ENCODE results near the gene POU6F2.

The POU6F2 gene

GRCh38 chr7:39238234-39238869 is 260.6 kb downstream of the POU6F2 start:
- H3K4me1 Mint-ChIP-seq (ENCODE audit: low read depth) = no peaks in the 10 kb centered on the region
- H3K27me3 Mint-ChIP-seq = no peaks in the 10 kb centered on the region
- no peaks in the 10 kb centered on the region for H3K9me3 Mint-ChIP-seq
- H3K4me3 Mint-ChIP-seq = no peak overlapping the region
- H3K27ac Mint-ChIP-seq = no peak overlapping the region
- no peaks in the 10 kb centered on the region for H3K36me3 Mint-ChIP-seq (ENCODE audit: low read depth)

GRCh38 chr7:39240864-39241263 is 263.2 kb downstream of the POU6F2 start:
- H3K4me1 Mint-ChIP-seq (ENCODE audit: low read depth) = no peaks in the 10 kb centered on the region
- H3K9me3 Mint-ChIP-seq = no peaks in the 10 kb centered on the region
- no peak overlapping the region for H3K4me3 Mint-ChIP-seq
- no peak overlapping the region for H3K27ac Mint-ChIP-seq
- no peaks in the 10 kb centered on the region for H3K36me3 Mint-ChIP-seq (ENCODE audit: low read depth)
- H3K27me3 Mint-ChIP-seq = no peaks in the 10 kb centered on the region

- H3K4me1 Mint-ChIP-seq (ENCODE audit: low read depth) = no peaks in the 10 kb centered on the region
- no peak overlapping the region for H3K27ac Mint-ChIP-seq
- H3K9me3 Mint-ChIP-seq = no peaks in the 10 kb centered on the region
- H3K4me3 Mint-ChIP-seq = no peak overlapping the region
- H3K27me3 Mint-ChIP-seq = peaks cover 4% of the 10 kb centered on the region
- H3K36me3 Mint-ChIP-seq (ENCODE audit: low read depth) = no peaks in the 10 kb centered on the region
Measured at GRCh38 chr7:39247576-39247975, 269.9 kb downstream of the POU6F2 start.

GRCh38 chr7:39248041-39248691 is 270.5 kb downstream of the POU6F2 start:
- H3K4me1 Mint-ChIP-seq (ENCODE audit: low read depth) = no peaks in the 10 kb centered on the region
- no peaks in the 10 kb centered on the region for H3K9me3 Mint-ChIP-seq
- no peak overlapping the region for H3K4me3 Mint-ChIP-seq
- H3K27ac Mint-ChIP-seq = no peak overlapping the region
- no peaks in the 10 kb centered on the region for H3K36me3 Mint-ChIP-seq (ENCODE audit: low read depth)
- peaks cover 4% of the 10 kb centered on the region for H3K27me3 Mint-ChIP-seq

- Mint-ChIP-seq H3K9me3 (no peaks in the 10 kb centered on the region), H3K4me3 (no peak overlapping the region)
Measured at GRCh38 chr7:39248692-39249090, 271.0 kb downstream of the POU6F2 start.

GRCh38 chr7:39249635-39250152 is 272.0 kb downstream of the POU6F2 start:
- H3K36me3 Mint-ChIP-seq (ENCODE audit: low read depth) = no peaks in the 10 kb centered on the region
- H3K27me3 Mint-ChIP-seq = peaks cover 4% of the 10 kb centered on the region
- H3K4me3 Mint-ChIP-seq = no peak overlapping the region
- no peaks in the 10 kb centered on the region for H3K9me3 Mint-ChIP-seq
- H3K27ac Mint-ChIP-seq = no peak overlapping the region
- no peaks in the 10 kb centered on the region for H3K4me1 Mint-ChIP-seq (ENCODE audit: low read depth)

More at GRCh38 chr7:39248692-39249090, 271.0 kb downstream of the POU6F2 start:
- Mint-ChIP-seq H3K27ac (no peak overlapping the region), H3K27me3 (peaks cover 4% of the 10 kb centered on the region), H3K36me3 (ENCODE audit: low read depth) (no peaks in the 10 kb centered on the region), H3K4me1 (ENCODE audit: low read depth) (no peaks in the 10 kb centered on the region)

GRCh38 chr7:39252916-39253315 is 275.2 kb downstream of the POU6F2 start:
- no peaks in the 10 kb centered on the region for H3K4me1 Mint-ChIP-seq (ENCODE audit: low read depth)
- no peak overlapping the region for H3K4me3 Mint-ChIP-seq
- peaks cover 4% of the 10 kb centered on the region for H3K27me3 Mint-ChIP-seq
- no peaks in the 10 kb centered on the region for H3K36me3 Mint-ChIP-seq (ENCODE audit: low read depth)
- no peaks in the 10 kb centered on the region for H3K9me3 Mint-ChIP-seq
- H3K27ac Mint-ChIP-seq = no peak overlapping the region

GRCh38 chr7:39259391-39260003 is 281.8 kb downstream of the POU6F2 start:
- no peaks in the 10 kb centered on the region for H3K9me3 Mint-ChIP-seq
- no peaks in the 10 kb centered on the region for H3K27me3 Mint-ChIP-seq

GRCh38 chr7:39260279-39260844 is 282.7 kb downstream of the POU6F2 start:
- H3K9me3 Mint-ChIP-seq = no peaks in the 10 kb centered on the region
- H3K27ac Mint-ChIP-seq = no peak overlapping the region
- H3K36me3 Mint-ChIP-seq (ENCODE audit: low read depth) = no peaks in the 10 kb centered on the region
- H3K4me1 Mint-ChIP-seq (ENCODE audit: low read depth) = no peaks in the 10 kb centered on the region
- no peaks in the 10 kb centered on the region for H3K27me3 Mint-ChIP-seq
- no peak overlapping the region for H3K4me3 Mint-ChIP-seq

More at GRCh38 chr7:39259391-39260003, 281.8 kb downstream of the POU6F2 start:
- no peaks in the 10 kb centered on the region for H3K4me1 Mint-ChIP-seq (ENCODE audit: low read depth)
- no peak overlapping the region for H3K27ac Mint-ChIP-seq
- H3K4me3 Mint-ChIP-seq = no peak overlapping the region
- no peaks in the 10 kb centered on the region for H3K36me3 Mint-ChIP-seq (ENCODE audit: low read depth)

GRCh38 chr7:39261771-39262170 is 284.1 kb downstream of the POU6F2 start:
- Mint-ChIP-seq H3K4me1 (ENCODE audit: low read depth) (no peaks in the 10 kb centered on the region), H3K4me3 (no peak overlapping the region), H3K36me3 (ENCODE audit: low read depth) (no peaks in the 10 kb centered on the region), H3K9me3 (no peaks in the 10 kb centered on the region), H3K27me3 (no peaks in the 10 kb centered on the region), H3K27ac (no peak overlapping the region)

GRCh38 chr7:39265641-39266591 is 288.2 kb downstream of the POU6F2 start:
- no peaks in the 10 kb centered on the region for H3K36me3 Mint-ChIP-seq (ENCODE audit: low read depth)
- H3K4me1 Mint-ChIP-seq (ENCODE audit: low read depth) = no peaks in the 10 kb centered on the region
- no peak overlapping the region for H3K27ac Mint-ChIP-seq
- H3K4me3 Mint-ChIP-seq = no peak overlapping the region
- no peaks in the 10 kb centered on the region for H3K9me3 Mint-ChIP-seq
- H3K27me3 Mint-ChIP-seq = peaks cover 9% of the 10 kb centered on the region

GRCh38 chr7:39269034-39269433 is 291.3 kb downstream of the POU6F2 start:
- H3K36me3 Mint-ChIP-seq (ENCODE audit: low read depth) = no peaks in the 10 kb centered on the region
- peaks cover 9% of the 10 kb centered on the region for H3K27me3 Mint-ChIP-seq
- no peak overlapping the region for H3K27ac Mint-ChIP-seq
- H3K9me3 Mint-ChIP-seq = no peaks in the 10 kb centered on the region
- no peaks in the 10 kb centered on the region for H3K4me1 Mint-ChIP-seq (ENCODE audit: low read depth)
- H3K4me3 Mint-ChIP-seq = no peak overlapping the region

- no peaks in the 10 kb centered on the region for H3K9me3 Mint-ChIP-seq
- H3K4me1 Mint-ChIP-seq (ENCODE audit: low read depth) = no peaks in the 10 kb centered on the region
- no peak overlapping the region for H3K27ac Mint-ChIP-seq
- H3K36me3 Mint-ChIP-seq (ENCODE audit: low read depth) = no peaks in the 10 kb centered on the region
- H3K4me3 Mint-ChIP-seq = no peak overlapping the region
- peaks cover 9% of the 10 kb centered on the region for H3K27me3 Mint-ChIP-seq
Measured at GRCh38 chr7:39270018-39270417, 292.3 kb downstream of the POU6F2 start.

- H3K4me3 Mint-ChIP-seq = no peak overlapping the region
Measured at GRCh38 chr7:39271402-39271801, 293.7 kb downstream of the POU6F2 start.

More at GRCh38 chr7:39271402-39271801, 293.7 kb downstream of the POU6F2 start:
- Mint-ChIP-seq H3K27me3 (peaks cover 9% of the 10 kb centered on the region), H3K27ac (no peak overlapping the region), H3K36me3 (ENCODE audit: low read depth) (no peaks in the 10 kb centered on the region), H3K9me3 (no peaks in the 10 kb centered on the region), H3K4me1 (ENCODE audit: low read depth) (no peaks in the 10 kb centered on the region)

Data from stimulated activated naive CD8-positive, alpha-beta T cell treated with anti-CD3 and anti-CD28 coated beads, Interleukin-15, Interleukin-2, amounts not matched to agents 100 ng/mL and 50 ng/mL, for 24 hours (primary cell).